Fibroblast of lung (primary cell): ENCODE measurements around the gene CTNNA2. TPM values are rescaled to one million over a fixed set of nuclear protein-coding genes. Genes with fewer than 3 reads are reported as not detected.

ENCODE experiments used
- DNase-seq, 2 donors: peaks; one replicate each; pipeline versions ENCODE4 v3.0.0 to v3.0.0-alpha.2; 2010; ENCODE audit warnings: low read depth in 2 of 2
- H2AFZ ChIP-seq: 2 replicates; pipeline ENCODE4 v1.5.1; 2012; ENCODE audit warnings: low read length, control low read depth, inconsistent platforms
- H3K27ac ChIP-seq: 2 replicates; pipeline ENCODE4 v1.5.1; 2011; ENCODE audit warnings: low read length, control low read depth; ENCODE audit not compliant: insufficient read depth
- H3K27me3 ChIP-seq: 2 replicates; pipeline ENCODE4 v1.5.1; 2011; ENCODE audit warnings: mild to moderate bottlenecking, low read length; ENCODE audit not compliant: control insufficient read depth, insufficient read depth
- H3K36me3 ChIP-seq: 2 replicates; pipeline ENCODE4 v1.5.1; 2011; ENCODE audit warnings: low read length; ENCODE audit not compliant: control insufficient read depth, insufficient read depth
- H3K4me1 ChIP-seq: 2 replicates; pipeline ENCODE4 v1.5.1; 2011; ENCODE audit warnings: low read length; ENCODE audit not compliant: control insufficient read depth, insufficient read depth; ENCODE audit errors: extremely low read depth
- H3K4me2 ChIP-seq: 2 replicates; pipeline ENCODE4 v1.5.1; 2011; ENCODE audit warnings: low read length, control low read depth; ENCODE audit not compliant: insufficient read depth; ENCODE audit errors: extremely low read depth
- H3K4me3 ChIP-seq, 4 experiments: fragments of 200-600 bp in 1 of 4; sonication (generic) in 1 of 4; replicated peaks in 1 of 4; 2 replicates each; pipeline ENCODE4 v1.5.1; 2011 to 2016; ENCODE audit warnings: low read length in 4 of 4, low read depth in 3 of 4, mild to moderate bottlenecking in 3 of 4, control low read depth in 2 of 4, inconsistent platforms in 1 of 4, mixed read lengths in 1 of 4; ENCODE audit not compliant: insufficient read depth in 1 of 4; ENCODE audit errors: control extremely low read depth in 1 of 4
- H3K79me2 ChIP-seq: 2 replicates; pipeline ENCODE4 v1.5.1; 2012; ENCODE audit warnings: mild to moderate bottlenecking, low read length, inconsistent platforms; ENCODE audit not compliant: control insufficient read depth, insufficient read depth
- H3K9ac ChIP-seq: 2 replicates; pipeline ENCODE4 v1.5.1; 2011; ENCODE audit warnings: mild to moderate bottlenecking, low read length, control low read depth; ENCODE audit not compliant: insufficient read depth
- H3K9me3 ChIP-seq: 2 replicates; pipeline ENCODE4 v1.5.1; 2012; ENCODE audit warnings: low read depth, low read length; ENCODE audit not compliant: control insufficient read depth, insufficient read depth
- H4K20me1 ChIP-seq: 2 replicates; pipeline ENCODE4 v1.5.1; 2011; ENCODE audit warnings: low read length; ENCODE audit not compliant: control insufficient read depth, insufficient read depth; ENCODE audit errors: extremely low read depth
- CTCF ChIP-seq, 2 donors: IDR thresholded peaks in 1 of 2; conservative IDR thresholded peaks in 1 of 2; 1 replicate in 1 of 2; 2 replicates in 1 of 2; pipeline ENCODE4 v1.5.1; 2011 to 2012; ENCODE audit warnings: low read length in 2 of 2, control low read depth in 1 of 2, inconsistent platforms in 1 of 2, low read depth in 1 of 2, mild to moderate bottlenecking in 1 of 2
- EZH2 ChIP-seq: IDR thresholded peaks from 2 replicates; pipeline ENCODE4 v1.5.1; 2012; ENCODE audit warnings: low read length, control low read depth, mild to moderate bottlenecking; ENCODE audit errors: missing control alignments
- polyA plus RNA-seq, 2 donors: library from polyadenylated mRNA; depleted of rRNA in 1 of 2; stranded (reverse) in 1 of 2; unstranded in 1 of 2; fragments of >200 nt; gene quantifications; 2 replicates each; pipeline ENCODE4 v1.2.1, GENCODE V29; 2011 to 2012; ENCODE audit warnings: missing spikeins in 1 of 2
- total RNA-seq: library from RNA; depleted of rRNA; stranded (reverse); fragments of >200 nt; gene quantifications from 2 replicates; pipeline ENCODE4 v1.2.1, GENCODE V29; 2014

Gene CTNNA2
- total and polyA plus RNA-seq, 2 donors (not counting 1 experiment from before 2014, with no cell fraction given), result not detected

- no peak overlapping the region for H3K4me2 ChIP-seq
- H3K27ac ChIP-seq, result no peak overlapping the region
- no peaks in the 10 kb centered on the region for H3K36me3 ChIP-seq
- H2AFZ ChIP-seq, result no peak overlapping the region
- H3K27me3 ChIP-seq, result no peaks in the 10 kb centered on the region
- no peaks in the 10 kb centered on the region for H4K20me1 ChIP-seq
- no peak overlapping the region for H3K4me3 ChIP-seq
- TF ChIP-seq EZH2, result no peak
- TF ChIP-seq CTCF (conservative IDR thresholded peaks at IDR 0.05 in 1 of 2, IDR thresholded peaks at IDR 0.05 in 1 of 2; ENCODE audit: low read depth in 1 of 2, low read length in 2 of 2), result no peak
- H3K9me3 ChIP-seq, result no peaks in the 10 kb centered on the region
- peak; percentile 4 to 15 for DNase-seq
- no peak overlapping the region for H3K9ac ChIP-seq
- H3K4me1 ChIP-seq, result no peaks in the 10 kb centered on the region
- no peaks in the 10 kb centered on the region for H3K79me2 ChIP-seq
Observed at GRCh38 chr2:79984476-79984875, 471.6 kb downstream of the CTNNA2 start.

- H3K9me3 ChIP-seq, result no peaks in the 10 kb centered on the region
- H3K4me1 ChIP-seq, result no peaks in the 10 kb centered on the region
- no peak for DNase-seq
- H2AFZ ChIP-seq, result no peak overlapping the region
- H3K27ac ChIP-seq, result no peak overlapping the region
- H4K20me1 ChIP-seq, result no peaks in the 10 kb centered on the region
- H3K9ac ChIP-seq, result no peak overlapping the region
- H3K79me2 ChIP-seq, result no peaks in the 10 kb centered on the region
- no peaks in the 10 kb centered on the region for H3K27me3 ChIP-seq
- H3K4me2 ChIP-seq, result no peak overlapping the region
- no peak overlapping the region for H3K4me3 ChIP-seq
- no peak for TF ChIP-seq EZH2
- TF ChIP-seq CTCF (conservative IDR thresholded peaks at IDR 0.05 in 1 of 2, IDR thresholded peaks at IDR 0.05 in 1 of 2; ENCODE audit: low read depth in 1 of 2, low read length in 2 of 2), result no peak
- H3K36me3 ChIP-seq, result no peaks in the 10 kb centered on the region
Observed at GRCh38 chr2:79985145-79985544, 472.3 kb downstream of the CTNNA2 start.

- Histone ChIP-seq H3K9me3 (no peaks in the 10 kb centered on the region), H3K27me3 (no peaks in the 10 kb centered on the region), H3K79me2 (no peaks in the 10 kb centered on the region), H3K4me2 (no peak overlapping the region), H3K27ac (no peak overlapping the region), H3K4me3 (no peak overlapping the region), H2AFZ (no peak overlapping the region), H3K9ac (no peak overlapping the region), H3K4me1 (no peaks in the 10 kb centered on the region), H4K20me1 (no peaks in the 10 kb centered on the region), H3K36me3 (no peaks in the 10 kb centered on the region)
- TF ChIP-seq CTCF (conservative IDR thresholded peaks at IDR 0.05 in 1 of 2, IDR thresholded peaks at IDR 0.05 in 1 of 2; ENCODE audit: low read depth in 1 of 2, low read length in 2 of 2) (no peak), EZH2 (no peak)
- DNase-seq, result no peak
Observed at GRCh38 chr2:79985571-79985970, 472.7 kb downstream of the CTNNA2 start.
